SU-DHL-6 (cell line): Measurements from ENCODE around the gene DNAH5.
"Not testable (repeated sequence)": the region's sequence is repeated elsewhere in the genome, so short reads cannot be mapped to it uniquely, and the experiment has no call there.

Experiments
- H2AFZ ChIP-seq: fragments of 200-600 bp; sonication (generic); 2 replicates; pipeline ENCODE4 v1.6.1; 2014; ENCODE audit warnings: low read depth, mild to moderate bottlenecking, moderate library complexity, mixed read lengths, antibody characterized with exemption, low read length; ENCODE audit not compliant: severe bottlenecking
- H3F3A ChIP-seq: fragments of 200-600 bp; shearing (Covaris generic); 2 replicates; pipeline ENCODE4 v1.6.0; 2016; ENCODE audit warnings: antibody characterized with exemption, mild to moderate bottlenecking; ENCODE audit not compliant: insufficient read depth
- H3K27ac ChIP-seq: fragments of 200-600 bp; sonication (generic); 2 replicates; pipeline ENCODE4 v1.5.1; 2016; ENCODE audit warnings: low read depth, mild to moderate bottlenecking, low read length, moderate library complexity, mixed read lengths
- H3K27me3 ChIP-seq: fragments of 200-600 bp; sonication (generic), shearing (Covaris generic); 2 replicates; pipeline ENCODE4 v1.6.0; 2014; ENCODE audit warnings: mild to moderate bottlenecking, low read length
- H3K36me3 ChIP-seq: fragments of 200-600 bp; sonication (generic); 2 replicates; pipeline ENCODE4 v1.6.1; 2014; ENCODE audit warnings: mild to moderate bottlenecking, low read length, mixed read lengths
- H3K4me2 ChIP-seq: fragments of 300-600, 200-600 bp; shearing (Covaris generic), sonication (generic); 2 replicates; pipeline ENCODE4 v1.6.0; 2014; ENCODE audit warnings: low read length, low read depth, mild to moderate bottlenecking; ENCODE audit not compliant: poor library complexity, severe bottlenecking
- H3K4me3 ChIP-seq: fragments of 200-600 bp; sonication (generic); 2 replicates; pipeline ENCODE4 v1.5.1; 2014; ENCODE audit warnings: antibody characterized with exemption, low read length, mild to moderate bottlenecking, mixed read lengths; ENCODE audit not compliant: insufficient read depth, poor library complexity, severe bottlenecking
- H3K79me2 ChIP-seq: fragments of 200-600 bp; sonication (generic); 2 replicates; pipeline ENCODE4 v1.6.1; 2014; ENCODE audit warnings: mild to moderate bottlenecking, low read length, moderate library complexity; ENCODE audit not compliant: insufficient read depth
- H3K9ac ChIP-seq: fragments of 200-600 bp; sonication (generic); 2 replicates; pipeline ENCODE4 v1.7.0; 2014; ENCODE audit warnings: mild to moderate bottlenecking, low read length
- H3K9me2 ChIP-seq: fragments of 200-600 bp; sonication (generic); replicated peaks from 2 replicates; pipeline ENCODE4 v1.6.1; 2014; ENCODE audit warnings: low read length; ENCODE audit not compliant: insufficient read depth
- H3K9me3 ChIP-seq: fragments of 200-600 bp; sonication (generic); 2 replicates; pipeline ENCODE4 v1.6.1; 2014; ENCODE audit warnings: low read length, mixed read lengths; ENCODE audit not compliant: insufficient read depth
- H4K20me1 ChIP-seq: fragments of 200-600 bp; sonication (generic); 2 replicates; pipeline ENCODE4 v1.6.1; 2014; ENCODE audit warnings: low read depth, mild to moderate bottlenecking, antibody characterized with exemption, low read length, moderate library complexity, mixed read lengths
- CTCF ChIP-seq: fragments of 200-600 bp; sonication (generic); IDR thresholded peaks from one replicate; pipeline ENCODE4 v1.5.1; 2017; ENCODE audit warnings: antibody characterized with exemption, mild to moderate bottlenecking, low read length, moderate library complexity; ENCODE audit not compliant: insufficient read depth, poor library complexity, severe bottlenecking
- EZH2phosphoT487 ChIP-seq: fragments of 200-600 bp; sonication (generic), shearing (Covaris generic); conservative IDR thresholded peaks from 2 replicates; pipeline ENCODE4 v1.6.1; 2018; ENCODE audit warnings: mild to moderate bottlenecking, antibody characterized with exemption, low read length, moderate library complexity, mixed read lengths

The DNAH5 gene

GRCh38 chr5:13804336-13804735, 140.2 kb downstream of the DNAH5 start:
- no peaks in the 10 kb centered on the region for H3F3A ChIP-seq
- H3K9me2 ChIP-seq = no peaks in the 10 kb centered on the region
- no peak overlapping the region for H3K9ac ChIP-seq
- no peak overlapping the region for H2AFZ ChIP-seq
- H3K9me3 ChIP-seq = no peaks in the 10 kb centered on the region
- no peaks in the 10 kb centered on the region for H3K79me2 ChIP-seq
- no peak overlapping the region for H3K4me3 ChIP-seq
- no peak for TF ChIP-seq EZH2phosphoT487
- TF ChIP-seq CTCF = no peak
- H3K27me3 ChIP-seq = no peaks in the 10 kb centered on the region
- no peaks in the 10 kb centered on the region for H3K36me3 ChIP-seq
- H4K20me1 ChIP-seq = no peaks in the 10 kb centered on the region
- H3K27ac ChIP-seq = no peak overlapping the region
- no peak overlapping the region for H3K4me2 ChIP-seq

- not testable (repeated sequence) for H3F3A ChIP-seq, H3K4me2 ChIP-seq, H3K36me3 ChIP-seq, H3K9ac ChIP-seq, H3K4me3 ChIP-seq, H3K27ac ChIP-seq, H4K20me1 ChIP-seq, H2AFZ ChIP-seq, H3K9me2 ChIP-seq, H3K79me2 ChIP-seq, H3K9me3 ChIP-seq, H3K27me3 ChIP-seq
Observed at GRCh38 chr5:13798569-13798968, 145.9 kb downstream of the DNAH5 start.

GRCh38 chr5:13785781-13786415, 158.6 kb downstream of the DNAH5 start:
- Histone ChIP-seq H2AFZ (no peak overlapping the region), H3K4me3 (no peak overlapping the region), H3K79me2 (no peaks in the 10 kb centered on the region), H3K9me3 (no peaks in the 10 kb centered on the region), H3K9me2 (no peaks in the 10 kb centered on the region), H4K20me1 (no peaks in the 10 kb centered on the region), H3K9ac (no peak overlapping the region), H3K36me3 (no peaks in the 10 kb centered on the region), H3K4me2 (no peak overlapping the region), H3K27me3 (no peaks in the 10 kb centered on the region), H3F3A (no peaks in the 10 kb centered on the region), H3K27ac (no peak overlapping the region)
- TF ChIP-seq EZH2phosphoT487 (no peak), CTCF (no peak)

- no peak overlapping the region for H3K4me2 ChIP-seq
- H3K4me3 ChIP-seq = no peak overlapping the region
- H3K79me2 ChIP-seq = no peaks in the 10 kb centered on the region
- no peak for TF ChIP-seq EZH2phosphoT487
- no peak for TF ChIP-seq CTCF
- no peak overlapping the region for H2AFZ ChIP-seq
- H3K9ac ChIP-seq = no peak overlapping the region
- no peaks in the 10 kb centered on the region for H4K20me1 ChIP-seq
- no peaks in the 10 kb centered on the region for H3K27me3 ChIP-seq
- H3F3A ChIP-seq = no peaks in the 10 kb centered on the region
- H3K27ac ChIP-seq = no peak overlapping the region
- no peaks in the 10 kb centered on the region for H3K9me2 ChIP-seq
- H3K36me3 ChIP-seq = no peaks in the 10 kb centered on the region
- H3K9me3 ChIP-seq = no peaks in the 10 kb centered on the region
Observed at GRCh38 chr5:13783726-13784125, 160.8 kb downstream of the DNAH5 start.
